Thyroid gland (tissue), 4 donors: ENCODE measurements around the gene GAPT. TPM values are rescaled to one million over a fixed set of nuclear protein-coding genes. Genes with fewer than 3 reads are reported as not detected.

ENCODE experiments used
- DNase-seq, 2 donors: peaks; one replicate each; pipeline ENCODE4 v3.0.0-alpha.2; 2019
- H3K27ac ChIP-seq, 3 donors: fragments of 200-600 bp; sonication (generic); 1 replicate in 2 of 3; 2 replicates in 1 of 3; pipeline ENCODE4 v1.5.1; 2016 to 2019; ENCODE audit warnings: mild to moderate bottlenecking in 1 of 3, moderate library complexity in 1 of 3
- H3K27me3 ChIP-seq: fragments of 200-600 bp; sonication (generic); one replicate; pipeline ENCODE4 v1.5.1; 2019
- H3K36me3 ChIP-seq, 2 donors: fragments of 200-600 bp; sonication (generic); one replicate each; pipeline ENCODE4 v1.5.1; 2016 to 2019
- H3K4me1 ChIP-seq, 2 donors: fragments of 200-600 bp; sonication (generic); one replicate each; pipeline ENCODE4 v1.5.1; 2017 to 2019
- H3K4me3 ChIP-seq, 3 donors: fragments of 200-600 bp; sonication (generic); replicated peaks in 1 of 3; 1 replicate in 2 of 3; 2 replicates in 1 of 3; pipeline ENCODE4 v1.5.1; 2016; ENCODE audit warnings: mild to moderate bottlenecking in 1 of 3
- H3K9me3 ChIP-seq: fragments of 200-600 bp; sonication (generic); one replicate; pipeline ENCODE4 v1.5.1; 2017
- POLR2A ChIP-seq, 2 donors: fragments of 450-650 bp; IDR thresholded peaks; one replicate each; pipeline ENCODE4 v1.6.1; 2017; ENCODE audit warnings: antibody characterized with exemption in 2 of 2, mild to moderate bottlenecking in 2 of 2, moderate library complexity in 1 of 2
- WGBS, 2 donors: methylation state at CpG; one replicate each; pipeline ENCODE4 v1.1.5; 2017; 5-methylcytosine and 5-hydroxymethylcytosine counted together
- intact Hi-C: fragments of 100-400 bp; cut with DNase I; formaldehyde crosslinking; loops from one replicate; pipeline ENCODE4 v1.15.1; 2023
- total RNA-seq, 4 donors: library from RNA; depleted of rRNA; stranded (reverse); fragments of >200 nt; gene quantifications; one replicate each; pipeline ENCODE4 v1.2.3, GENCODE V29; 2016
- TF ChIP-seq, protein P1 (sequence below), 6 experiments: fragments of 200-600 bp in 3 of 6; fragments of 450-650 bp in 3 of 6; sonication (generic) in 3 of 6; IDR thresholded peaks; one replicate each; pipeline ENCODE4 v1.5.1; 2016 to 2019; ENCODE audit warnings: antibody characterized with exemption in 6 of 6, mild to moderate bottlenecking in 2 of 6, inconsistent platforms in 1 of 6, moderate library complexity in 1 of 6

GAPT gene
- total RNA-seq, 4 donors from 2014 or later, result 0.27 to 0.45 TPM; not detected in 2

DNA sequence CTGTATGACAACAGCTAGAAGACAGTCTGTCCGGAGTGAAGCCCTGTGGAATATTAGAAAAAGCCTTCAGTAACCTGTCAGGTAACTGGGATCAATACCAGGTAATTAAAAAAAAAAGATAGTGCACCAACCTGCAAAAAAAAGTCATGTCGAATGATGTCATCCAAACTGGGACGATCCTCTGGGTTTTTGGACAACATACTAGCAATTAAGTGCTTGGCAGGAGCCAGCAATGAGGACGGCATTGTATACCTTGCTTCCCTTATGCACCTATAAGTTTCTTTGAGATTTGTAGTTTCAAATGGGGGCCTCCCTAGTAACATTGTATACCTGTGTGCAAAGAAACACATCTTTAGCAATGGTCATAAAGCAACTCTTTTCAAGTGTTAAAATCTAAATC is 34.2 kb upstream of the GAPT start:
- Histone ChIP-seq H3K4me3 (no peak overlapping the region), H3K4me1 (peaks cover 0 to 5% of the 10 kb centered on the region in 2 donors), H3K36me3 (peaks cover 35% of the 10 kb centered on the region in 2 donors), H3K27me3 (no peaks in the 10 kb centered on the region), H3K9me3 (no peaks in the 10 kb centered on the region), H3K27ac (peak overlapping the region in 1 of 3 donors; percentile 9)
- TF ChIP-seq POLR2A (IDR thresholded peaks at IDR 0.05), result no peak
- TF ChIP-seq, protein P1, sequence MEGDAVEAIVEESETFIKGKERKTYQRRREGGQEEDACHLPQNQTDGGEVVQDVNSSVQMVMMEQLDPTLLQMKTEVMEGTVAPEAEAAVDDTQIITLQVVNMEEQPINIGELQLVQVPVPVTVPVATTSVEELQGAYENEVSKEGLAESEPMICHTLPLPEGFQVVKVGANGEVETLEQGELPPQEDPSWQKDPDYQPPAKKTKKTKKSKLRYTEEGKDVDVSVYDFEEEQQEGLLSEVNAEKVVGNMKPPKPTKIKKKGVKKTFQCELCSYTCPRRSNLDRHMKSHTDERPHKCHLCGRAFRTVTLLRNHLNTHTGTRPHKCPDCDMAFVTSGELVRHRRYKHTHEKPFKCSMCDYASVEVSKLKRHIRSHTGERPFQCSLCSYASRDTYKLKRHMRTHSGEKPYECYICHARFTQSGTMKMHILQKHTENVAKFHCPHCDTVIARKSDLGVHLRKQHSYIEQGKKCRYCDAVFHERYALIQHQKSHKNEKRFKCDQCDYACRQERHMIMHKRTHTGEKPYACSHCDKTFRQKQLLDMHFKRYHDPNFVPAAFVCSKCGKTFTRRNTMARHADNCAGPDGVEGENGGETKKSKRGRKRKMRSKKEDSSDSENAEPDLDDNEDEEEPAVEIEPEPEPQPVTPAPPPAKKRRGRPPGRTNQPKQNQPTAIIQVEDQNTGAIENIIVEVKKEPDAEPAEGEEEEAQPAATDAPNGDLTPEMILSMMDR (IDR thresholded peaks at IDR 0.05), result no peak
- WGBS, 2 donors, result 68 to 70% methylated on average over 4 of the region's 4 CpGs
- no peak for DNase-seq
- intact Hi-C loops, result no loop called here

DNA sequence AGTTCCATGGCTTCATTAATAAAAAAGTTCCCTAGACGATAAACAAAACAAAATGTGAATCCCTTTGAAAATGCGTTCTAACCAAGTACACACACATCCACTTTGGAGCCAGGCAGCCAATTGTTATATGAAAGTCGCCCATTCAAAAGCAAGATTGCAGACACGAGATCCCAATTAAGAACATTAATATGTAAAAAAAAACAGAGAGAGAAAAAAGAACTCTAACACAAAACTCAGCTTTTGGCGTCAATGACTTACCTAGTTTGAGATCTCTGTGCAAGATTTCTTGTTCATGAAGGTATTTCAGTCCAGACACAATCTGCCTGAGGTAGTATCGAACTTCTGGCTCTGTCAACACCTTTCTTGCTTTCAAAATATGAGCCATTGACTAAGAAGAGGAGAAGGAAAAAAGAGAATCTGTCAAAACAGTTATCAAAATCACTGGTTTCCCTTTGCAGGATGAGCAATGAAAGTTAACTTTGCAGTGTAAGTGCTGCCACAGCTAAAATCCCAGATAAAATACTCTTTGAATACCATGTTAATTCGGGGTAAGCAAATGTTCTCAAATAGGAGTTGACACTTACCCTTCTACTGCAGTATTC is 33.0 kb upstream of the GAPT start:
- DNase-seq, result no peak
- peaks cover 32 to 33% of the 10 kb centered on the region in 2 donors for H3K36me3 ChIP-seq
- peak overlapping the region in 2 of 3 donors; percentile 71 to 96 for H3K4me3 ChIP-seq
- WGBS, 2 donors, result 39 to 55% methylated on average over 7 of the region's 7 CpGs
- H3K4me1 ChIP-seq, result peaks cover 0 to 5% of the 10 kb centered on the region in 2 donors
- TF ChIP-seq, protein P1 (IDR thresholded peaks at IDR 0.05), result no peak
- TF ChIP-seq POLR2A (IDR thresholded peaks at IDR 0.05), result no peak
- H3K27ac ChIP-seq, result no peak overlapping the region
- intact Hi-C loops, result no loop called here
- H3K27me3 ChIP-seq, result no peaks in the 10 kb centered on the region
- H3K9me3 ChIP-seq, result no peaks in the 10 kb centered on the region

DNA sequence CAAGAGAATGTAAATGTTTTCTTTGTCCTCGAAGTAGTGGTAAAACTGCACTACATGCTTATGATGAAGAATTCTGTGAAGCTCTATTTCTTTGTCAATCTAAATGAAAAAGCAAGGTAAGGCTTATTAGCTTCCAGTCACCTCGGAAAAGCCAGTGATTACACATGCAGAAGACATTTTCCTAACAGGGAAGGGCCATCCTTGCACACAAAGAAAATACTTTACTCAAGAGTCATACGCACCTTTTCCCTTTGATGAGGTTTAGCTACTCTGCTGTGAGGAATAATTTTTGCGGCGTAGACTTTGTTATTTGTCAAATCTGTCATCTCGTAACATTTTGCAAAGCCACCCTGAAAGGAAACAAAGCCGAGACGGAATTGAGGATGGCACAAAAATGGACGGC is 32.5 kb upstream of the GAPT start:
- Histone ChIP-seq H3K27ac (peak overlapping the region in 2 of 3 donors; percentile 82 to 95), H3K9me3 (no peaks in the 10 kb centered on the region), H3K36me3 (peaks cover 28 to 31% of the 10 kb centered on the region in 2 donors), H3K4me3 (peak overlapping the region; percentile 71 to 96 (median 85)), H3K27me3 (no peaks in the 10 kb centered on the region), H3K4me1 (peaks cover 0 to 5% of the 10 kb centered on the region in 2 donors)
- 8 to 9% methylated on average over 9 of the region's 9 CpGs for WGBS, 2 donors
- intact Hi-C loops, result no loop called here
- TF ChIP-seq POLR2A (IDR thresholded peaks at IDR 0.05), result no peak
- TF ChIP-seq, protein P1 (IDR thresholded peaks at IDR 0.05), result no peak
- no peak for DNase-seq

DNA sequence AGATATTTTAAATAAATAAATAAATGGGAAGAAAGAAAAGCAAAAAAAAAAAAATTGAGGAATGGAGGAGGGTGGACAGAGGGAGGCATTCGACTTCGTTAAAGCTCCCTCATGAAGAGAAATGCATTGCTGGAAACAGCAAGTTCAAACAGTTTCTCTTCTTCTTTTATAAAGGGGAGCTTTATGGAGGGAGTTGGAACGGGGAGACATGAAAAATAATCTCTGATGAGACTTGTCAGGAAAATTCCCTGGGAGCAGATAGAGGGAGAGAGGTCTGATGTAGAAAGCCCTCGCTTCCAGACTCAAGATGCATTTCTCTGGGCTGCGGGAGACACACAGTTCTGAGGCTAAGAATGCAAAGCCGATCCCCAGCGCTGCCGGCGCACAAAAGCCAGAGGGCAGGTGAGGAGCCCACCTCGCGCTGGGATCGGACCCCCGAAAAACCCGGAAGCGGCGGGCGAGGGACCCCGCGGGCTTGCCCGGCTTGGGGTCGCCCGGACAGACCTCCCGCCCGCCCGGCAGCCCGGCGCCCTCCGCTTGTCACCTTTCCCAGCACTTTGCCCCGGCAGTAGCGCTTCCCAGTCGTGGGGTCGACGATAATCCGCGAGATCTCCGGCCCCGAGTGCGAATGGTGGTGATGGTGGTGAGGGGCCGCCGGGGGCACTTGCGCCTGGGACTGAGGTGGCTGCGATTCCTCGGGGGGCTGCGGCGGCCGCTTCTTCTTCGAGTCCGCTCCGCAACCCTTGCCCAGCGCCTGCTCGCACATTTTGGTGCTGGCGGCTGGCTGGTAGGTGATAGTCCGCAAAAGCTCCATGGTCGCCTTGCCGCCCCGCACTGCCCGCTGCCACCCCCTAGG is 31.9 kb upstream of the GAPT start:
- no peaks in the 10 kb centered on the region for H3K27me3 ChIP-seq
- intact Hi-C loops, result loop anchor here (5.0 to 10.0 kb wide), 4 partner anchors 575 to 1162 kb away; no protein-coding TSS in a partner anchor
- peak; percentile 46 to 47 for DNase-seq
- TF ChIP-seq, protein P1 (IDR thresholded peaks at IDR 0.05), result no peak
- TF ChIP-seq POLR2A (IDR thresholded peaks at IDR 0.05), result no peak
- peak overlapping the region; percentile 71 to 96 (median 85) for H3K4me3 ChIP-seq
- H3K4me1 ChIP-seq, result peaks cover 0 to 5% of the 10 kb centered on the region in 2 donors
- peaks cover 22 to 26% of the 10 kb centered on the region in 2 donors for H3K36me3 ChIP-seq
- H3K9me3 ChIP-seq, result no peaks in the 10 kb centered on the region
- 1% methylated on average over 5 to 24 of the region's 57 CpGs for WGBS, 2 donors
- H3K27ac ChIP-seq, result peak overlapping the region; percentile 82 to 95 (median 94)
